MCF 10A (cell line): ENCODE measurements around the gene ZMYND15. TPM values are rescaled to one million over a fixed set of nuclear protein-coding genes. Genes with fewer than 3 reads are reported as not detected.
A peak's percentile ranks its signal among the peaks of the same experiment; 100 is the strongest.
"Not testable (repeated sequence)": the region's sequence is repeated elsewhere in the genome, so short reads cannot be mapped to it uniquely, and the experiment has no call there.

ENCODE experiments used
- BruUV-seq: library from RNA; stranded (reverse); fragments of 400-500 nt; replicated peaks from 2 replicates; lab custom pipeline; 2021; lab: Mats Ljungman, UMichigan
- CTCF ChIA-PET: fragments of 300-600 bp; sonication (Branson Sonifier 250); formaldehyde crosslinking; extraction: SDS; loops from one replicate; lab custom pipeline; 2021; ENCODE audit warnings: antibody characterized with exemption, inconsistent platforms; lab: Yijun Ruan, JAX
- POLR2A ChIA-PET: fragments of 300-600, 350-650 bp; sonication (Branson Sonifier 250); formaldehyde crosslinking; extraction: SDS; loops from one replicate; lab custom pipeline; 2020; ENCODE audit warnings: antibody characterized with exemption, inconsistent platforms; lab: Yijun Ruan, JAX
- DNase-seq: peaks from one replicate; pipeline ENCODE4 v3.0.0-alpha.2; 2018; ENCODE audit not compliant: unreplicated experiment
- H3K27ac Mint-ChIP-seq: one replicate; pipeline ENCODE4 v1.8.0; 2022; ENCODE audit warnings: mild to moderate bottlenecking, low read depth, mixed read lengths; ENCODE audit not compliant: unreplicated experiment
- H3K27me3 Mint-ChIP-seq: one replicate; pipeline ENCODE4 v1.8.0; 2022; ENCODE audit warnings: mixed read lengths; ENCODE audit not compliant: insufficient read depth, unreplicated experiment
- H3K36me3 Mint-ChIP-seq: one replicate; pipeline ENCODE4 v1.8.0; 2022; ENCODE audit warnings: mild to moderate bottlenecking, moderate library complexity, mixed read lengths; ENCODE audit not compliant: insufficient read depth, unreplicated experiment
- H3K4me1 Mint-ChIP-seq: one replicate; pipeline ENCODE4 v1.8.0; 2022; ENCODE audit warnings: mixed read lengths; ENCODE audit not compliant: insufficient read depth, unreplicated experiment
- H3K4me3 Mint-ChIP-seq: one replicate; pipeline ENCODE4 v1.8.0; 2022; ENCODE audit warnings: mild to moderate bottlenecking, moderate library complexity, mixed read lengths; ENCODE audit not compliant: unreplicated experiment
- H3K9me3 Mint-ChIP-seq: one replicate; pipeline ENCODE4 v1.8.0; 2022; ENCODE audit warnings: mixed read lengths; ENCODE audit not compliant: unreplicated experiment
- intact Hi-C: fragments of 100-400 bp; cut with micrococcal nuclease; formaldehyde crosslinking; loops from 2 replicates; pipeline ENCODE4 v1.14.1; 2022
- total RNA-seq: library from RNA; stranded (reverse); gene quantifications from 2 replicates; pipeline ENCODE4 v1.2.3, GENCODE V29; 2022
- TF ChIP-seq, protein P1 (sequence below): fragments of 200-600 bp; IDR thresholded peaks from one replicate; pipeline ENCODE4 v1.8.0; 2022; ENCODE audit warnings: antibody characterized with exemption, mild to moderate bottlenecking; ENCODE audit not compliant: unreplicated experiment

ZMYND15 gene
- total RNA-seq, 1 experiment from 2014 or later, result 1.8 TPM

DNA sequence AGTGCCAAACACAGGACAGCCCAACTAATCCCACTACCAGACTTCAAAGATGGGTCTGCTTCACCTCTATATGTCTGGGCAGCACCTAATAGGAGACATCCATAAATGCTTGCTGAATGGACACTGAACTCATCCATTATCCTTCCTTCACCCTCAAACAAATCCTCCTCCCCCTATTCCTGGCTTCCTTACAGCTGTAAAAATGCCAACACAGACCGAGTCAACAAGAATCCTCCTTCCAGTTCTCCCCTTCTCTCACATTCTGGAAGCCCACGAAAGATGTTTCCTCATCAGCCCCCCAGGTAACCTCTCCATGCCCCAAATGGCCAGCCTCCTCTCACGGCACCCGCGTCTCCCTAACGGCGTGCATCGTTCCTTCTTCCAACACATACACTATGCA, 47.9 kb upstream of the ZMYND15 start:
- Mint-ChIP-seq H3K27ac (no peak overlapping the region), H3K27me3 (no peaks in the 10 kb centered on the region), H3K9me3 (no peaks in the 10 kb centered on the region), H3K36me3 (peaks cover 79% of the 10 kb centered on the region), H3K4me3 (no peak overlapping the region), H3K4me1 (peaks cover 5% of the 10 kb centered on the region)
- intact Hi-C loops, result no loop called here
- ChIA-PET POLR2A (interaction anchor here (0.7 to 1.6 kb wide), 3 partner anchors 11 to 1717 kb away, joined by 3 to 7 read pairs (median 3); no protein-coding TSS in a partner anchor), CTCF (interaction anchor here (0.7 kb wide), 1 partner anchor 11 kb away, joined by 3 read pairs; no protein-coding TSS in a partner anchor)
- BruUV-seq, result no TSS peak
- no peak for DNase-seq
- TF ChIP-seq, protein P1, sequence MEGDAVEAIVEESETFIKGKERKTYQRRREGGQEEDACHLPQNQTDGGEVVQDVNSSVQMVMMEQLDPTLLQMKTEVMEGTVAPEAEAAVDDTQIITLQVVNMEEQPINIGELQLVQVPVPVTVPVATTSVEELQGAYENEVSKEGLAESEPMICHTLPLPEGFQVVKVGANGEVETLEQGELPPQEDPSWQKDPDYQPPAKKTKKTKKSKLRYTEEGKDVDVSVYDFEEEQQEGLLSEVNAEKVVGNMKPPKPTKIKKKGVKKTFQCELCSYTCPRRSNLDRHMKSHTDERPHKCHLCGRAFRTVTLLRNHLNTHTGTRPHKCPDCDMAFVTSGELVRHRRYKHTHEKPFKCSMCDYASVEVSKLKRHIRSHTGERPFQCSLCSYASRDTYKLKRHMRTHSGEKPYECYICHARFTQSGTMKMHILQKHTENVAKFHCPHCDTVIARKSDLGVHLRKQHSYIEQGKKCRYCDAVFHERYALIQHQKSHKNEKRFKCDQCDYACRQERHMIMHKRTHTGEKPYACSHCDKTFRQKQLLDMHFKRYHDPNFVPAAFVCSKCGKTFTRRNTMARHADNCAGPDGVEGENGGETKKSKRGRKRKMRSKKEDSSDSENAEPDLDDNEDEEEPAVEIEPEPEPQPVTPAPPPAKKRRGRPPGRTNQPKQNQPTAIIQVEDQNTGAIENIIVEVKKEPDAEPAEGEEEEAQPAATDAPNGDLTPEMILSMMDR, result no peak

DNA sequence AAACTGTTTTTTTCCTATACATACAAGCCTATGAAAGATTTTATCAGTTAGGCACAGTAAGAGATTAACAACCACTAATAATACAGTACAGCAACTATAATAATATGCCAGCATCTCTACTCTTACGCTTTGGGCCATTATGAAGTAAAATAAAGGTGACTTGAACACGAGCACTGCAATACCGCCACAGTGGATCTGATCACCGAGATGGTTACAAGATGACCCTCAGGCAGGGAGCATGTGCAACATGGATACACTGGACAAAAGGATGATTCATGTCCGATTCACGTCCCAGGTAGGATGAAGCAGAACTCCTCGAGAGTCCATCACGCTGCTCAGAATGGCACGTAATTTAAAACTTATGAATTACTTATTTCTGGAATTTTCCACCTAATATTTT, 46.2 kb upstream of the ZMYND15 start:
- no peaks in the 10 kb centered on the region for H3K9me3 Mint-ChIP-seq
- H3K27me3 Mint-ChIP-seq, result no peaks in the 10 kb centered on the region
- no peak overlapping the region for H3K27ac Mint-ChIP-seq
- peaks cover 5% of the 10 kb centered on the region for H3K4me1 Mint-ChIP-seq
- H3K36me3 Mint-ChIP-seq, result peaks cover 74% of the 10 kb centered on the region
- ChIA-PET CTCF (no interaction called here), POLR2A (no interaction called here)
- no peak overlapping the region for H3K4me3 Mint-ChIP-seq
- peak; percentile 39 for DNase-seq
- BruUV-seq, result no TSS peak
- TF ChIP-seq, protein P1, result no peak
- intact Hi-C loops, result no loop called here

DNA sequence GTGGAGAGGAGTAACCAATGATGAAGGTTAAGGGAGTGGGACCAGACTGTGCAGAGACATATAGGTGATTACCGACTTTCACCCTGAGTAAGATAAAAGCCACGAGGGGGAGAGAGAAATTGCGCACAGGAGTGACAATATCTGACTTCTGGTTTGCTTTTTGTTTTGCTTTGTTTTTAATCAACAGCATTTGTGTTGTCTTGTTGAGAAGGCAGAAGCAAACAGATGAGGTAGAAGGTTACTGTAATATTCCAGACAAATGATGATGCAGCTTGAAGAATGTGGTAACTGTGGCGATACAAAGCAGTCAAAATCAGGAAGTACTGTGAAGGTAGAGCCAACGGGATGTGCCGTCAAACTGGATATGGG, 43.2 kb upstream of the ZMYND15 start:
- no peak overlapping the region for H3K4me3 Mint-ChIP-seq
- intact Hi-C loops, result no loop called here
- H3K27ac Mint-ChIP-seq, result no peak overlapping the region
- BruUV-seq, result no TSS peak
- no peaks in the 10 kb centered on the region for H3K27me3 Mint-ChIP-seq
- DNase-seq, result no peak
- POLR2A ChIA-PET, result no interaction called here
- peaks cover 62% of the 10 kb centered on the region for H3K36me3 Mint-ChIP-seq
- CTCF ChIA-PET, result no interaction called here
- peaks cover 13% of the 10 kb centered on the region for H3K4me1 Mint-ChIP-seq
- no peaks in the 10 kb centered on the region for H3K9me3 Mint-ChIP-seq
- TF ChIP-seq, protein P1, result no peak

DNA sequence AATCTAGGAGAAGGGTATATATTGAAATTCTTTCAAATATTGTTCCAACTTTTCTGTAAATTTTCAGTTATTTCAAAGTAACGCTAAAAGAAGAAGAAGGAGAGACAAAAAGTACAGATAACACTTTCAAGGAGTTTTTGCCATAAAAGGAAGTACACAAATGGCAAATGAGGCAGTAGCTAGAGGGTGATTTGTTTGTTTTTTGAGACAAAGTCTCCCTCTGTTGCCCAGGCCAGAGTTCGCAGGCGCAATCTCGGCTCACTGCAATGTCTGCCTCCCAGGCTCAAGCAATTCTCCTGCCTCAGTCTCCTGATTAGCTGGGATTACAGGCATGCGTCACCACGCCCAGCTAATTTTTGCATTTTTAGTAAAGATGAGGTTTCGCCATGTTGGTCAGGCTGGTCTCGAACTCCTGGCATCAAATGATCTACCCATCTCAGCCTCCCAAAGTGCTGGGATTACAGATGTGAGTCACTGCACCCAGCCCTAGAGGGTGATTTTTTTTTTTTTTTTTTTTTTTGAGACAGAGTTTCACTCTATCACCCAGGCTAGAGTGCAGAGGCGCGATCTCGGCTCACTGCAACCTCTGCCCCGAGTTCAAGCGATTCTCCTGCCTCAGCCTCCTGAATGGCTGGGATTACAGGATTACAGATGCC, 40.1 kb upstream of the ZMYND15 start:
- intact Hi-C loops, H3K4me3 Mint-ChIP-seq, BruUV-seq, H3K27me3 Mint-ChIP-seq, H3K9me3 Mint-ChIP-seq, POLR2A ChIA-PET, H3K27ac Mint-ChIP-seq, DNase-seq: not testable (repeated sequence)
- Mint-ChIP-seq H3K36me3 (peaks cover 42% of the 10 kb centered on the region), H3K4me1 (peaks cover 25% of the 10 kb centered on the region)
- CTCF ChIA-PET, result interaction anchor here (0.7 to 1.2 kb wide), 2 partner anchors 133 to 186 kb away, joined by 3 to 5 read pairs; no protein-coding TSS in a partner anchor
